ENCODE measurements around the gene DUSP15.

DNA sequence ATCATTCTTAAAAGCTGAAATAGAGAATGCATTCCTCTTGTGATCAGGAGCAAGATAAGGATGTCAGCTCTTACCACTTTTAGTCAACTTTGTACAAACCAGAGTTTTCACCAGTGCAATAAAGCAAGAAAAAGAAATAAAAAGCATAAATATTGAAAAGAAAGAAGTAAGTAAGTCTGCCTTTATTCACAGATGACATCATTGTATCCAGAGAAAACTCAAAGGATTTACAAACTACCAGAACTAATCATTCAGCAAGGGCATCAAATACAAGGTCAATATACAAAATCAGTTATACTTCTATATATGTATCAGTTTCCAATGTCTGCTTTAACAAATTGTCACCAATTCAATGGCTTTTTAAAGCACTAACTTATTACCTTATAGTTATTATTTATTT is 13.5 kb upstream of the DUSP15 start:
- TF ChIP-seq POLR2A (IDR thresholded peaks at IDR 0.05) = no peak
- TF ChIP-seq, protein P1, sequence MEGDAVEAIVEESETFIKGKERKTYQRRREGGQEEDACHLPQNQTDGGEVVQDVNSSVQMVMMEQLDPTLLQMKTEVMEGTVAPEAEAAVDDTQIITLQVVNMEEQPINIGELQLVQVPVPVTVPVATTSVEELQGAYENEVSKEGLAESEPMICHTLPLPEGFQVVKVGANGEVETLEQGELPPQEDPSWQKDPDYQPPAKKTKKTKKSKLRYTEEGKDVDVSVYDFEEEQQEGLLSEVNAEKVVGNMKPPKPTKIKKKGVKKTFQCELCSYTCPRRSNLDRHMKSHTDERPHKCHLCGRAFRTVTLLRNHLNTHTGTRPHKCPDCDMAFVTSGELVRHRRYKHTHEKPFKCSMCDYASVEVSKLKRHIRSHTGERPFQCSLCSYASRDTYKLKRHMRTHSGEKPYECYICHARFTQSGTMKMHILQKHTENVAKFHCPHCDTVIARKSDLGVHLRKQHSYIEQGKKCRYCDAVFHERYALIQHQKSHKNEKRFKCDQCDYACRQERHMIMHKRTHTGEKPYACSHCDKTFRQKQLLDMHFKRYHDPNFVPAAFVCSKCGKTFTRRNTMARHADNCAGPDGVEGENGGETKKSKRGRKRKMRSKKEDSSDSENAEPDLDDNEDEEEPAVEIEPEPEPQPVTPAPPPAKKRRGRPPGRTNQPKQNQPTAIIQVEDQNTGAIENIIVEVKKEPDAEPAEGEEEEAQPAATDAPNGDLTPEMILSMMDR (IDR thresholded peaks at IDR 0.05) = no peak

Data from adrenal gland (tissue), 5 donors.